Esophagus squamous epithelium (tissue), 5 donors: Measurements from ENCODE around the gene PDE9A. TPM values are rescaled to one million over a fixed set of nuclear protein-coding genes. Genes with fewer than 3 reads are reported as not detected.
"Not testable (repeated sequence)": the region's sequence is repeated elsewhere in the genome, so short reads cannot be mapped to it uniquely, and the experiment has no call there.

Source experiments
- DNase-seq: peaks from one replicate; lab custom pipeline; 2025; lab: John Stamatoyannopoulos, UW
- H3K27ac ChIP-seq, 4 donors: fragments of 200-600 bp; sonication (generic); one replicate each; pipeline ENCODE4 v1.5.1; 2016 to 2019; ENCODE audit warnings: mild to moderate bottlenecking in 1 of 4
- H3K27me3 ChIP-seq, 4 donors: fragments of 200-600 bp; sonication (generic); 1 replicate in 3 of 4; 2 replicates in 1 of 4; pipeline versions ENCODE4 v1.5.1 to v1.6.0; 2017 to 2021; ENCODE audit warnings: antibody characterized with exemption in 1 of 4
- H3K36me3 ChIP-seq, 3 donors: fragments of 200-600 bp; sonication (generic); one replicate each; pipeline ENCODE4 v1.5.1; 2016 to 2019
- H3K4me1 ChIP-seq, 3 donors: fragments of 200-600 bp; sonication (generic); one replicate each; pipeline ENCODE4 v1.5.1; 2017 to 2019
- H3K4me3 ChIP-seq, 4 donors: fragments of 200-600 bp; sonication (generic); 1 replicate in 3 of 4; 2 replicates in 1 of 4; pipeline ENCODE4 v1.5.1; 2016 to 2019; ENCODE audit warnings: mild to moderate bottlenecking in 2 of 4, moderate library complexity in 1 of 4
- H3K9me3 ChIP-seq, 3 donors: fragments of 200-600 bp; sonication (generic); one replicate each; pipeline ENCODE4 v1.5.1; 2016 to 2019
- POLR2A ChIP-seq, 4 donors: fragments of 450-650 bp; IDR thresholded peaks; one replicate each; pipeline ENCODE4 v1.6.1; 2017; ENCODE audit warnings: antibody characterized with exemption in 4 of 4, mild to moderate bottlenecking in 4 of 4, moderate library complexity in 3 of 4
- WGBS, 2 donors: methylation state at CpG; one replicate each; pipeline ENCODE4 v1.1.5; 2018; 5-methylcytosine and 5-hydroxymethylcytosine counted together
- intact Hi-C: fragments of 100-400 bp; cut with DNase I; formaldehyde crosslinking; loops from one replicate; pipeline ENCODE4 v1.15.0; 2022
- total RNA-seq, 4 donors: library from RNA; depleted of rRNA; stranded (reverse); fragments of >200 nt; gene quantifications; one replicate each; pipeline ENCODE4 v1.1.0, GENCODE V29; 2016
- TF ChIP-seq, protein P1 (sequence below), 6 experiments: fragments of 450-650 bp in 4 of 6; fragments of 200-600 bp in 2 of 6; sonication (generic) in 2 of 6; IDR thresholded peaks; one replicate each; pipeline ENCODE4 v1.5.1; 2016 to 2019; ENCODE audit warnings: antibody characterized with exemption in 6 of 6, mild to moderate bottlenecking in 4 of 6, moderate library complexity in 4 of 6
- donor health status: DM: yes; HTN: yes; CAD: no.

Gene PDE9A
- total RNA-seq, 4 donors from 2014 or later = 0.61 to 2.9 (median 1.8) TPM

DNA sequence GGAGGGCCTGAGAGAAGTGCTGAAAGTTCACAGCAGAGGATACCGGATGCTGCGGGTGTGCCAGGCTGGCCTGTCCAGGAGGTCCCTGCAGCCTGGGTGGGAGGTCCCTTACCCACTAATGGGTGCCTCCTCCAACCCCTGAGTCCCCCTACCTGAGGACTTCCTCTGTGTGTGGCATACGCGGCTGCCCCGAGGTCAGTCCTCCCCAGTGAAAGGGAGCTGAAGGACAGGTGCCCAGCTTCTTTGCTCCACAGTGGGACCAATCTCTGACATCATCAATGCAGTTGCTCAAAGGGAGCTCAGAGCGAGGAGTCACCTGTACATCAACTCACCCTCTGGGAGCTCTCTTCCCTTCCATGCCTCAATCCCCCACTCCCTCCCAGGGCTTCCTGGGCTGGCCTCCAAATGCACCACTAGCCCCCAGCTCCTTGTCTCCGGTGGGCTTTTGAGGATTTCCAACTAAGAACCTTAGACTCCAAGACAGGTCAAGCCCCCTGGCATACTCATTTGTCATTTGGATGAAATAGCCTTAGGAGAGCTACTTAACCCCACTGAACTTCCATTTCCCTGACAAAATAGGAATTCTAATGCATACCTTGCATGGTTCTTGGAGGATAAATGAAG is 53.9 kb downstream of the PDE9A start:
- Histone ChIP-seq H3K36me3 (no peaks in the 10 kb centered on the region), H3K27me3 (no peaks in the 10 kb centered on the region), H3K4me3 (no peak overlapping the region), H3K9me3 (no peaks in the 10 kb centered on the region), H3K4me1 (no peaks in the 10 kb centered on the region), H3K27ac (no peak overlapping the region)
- no peak for DNase-seq
- TF ChIP-seq, protein P1, sequence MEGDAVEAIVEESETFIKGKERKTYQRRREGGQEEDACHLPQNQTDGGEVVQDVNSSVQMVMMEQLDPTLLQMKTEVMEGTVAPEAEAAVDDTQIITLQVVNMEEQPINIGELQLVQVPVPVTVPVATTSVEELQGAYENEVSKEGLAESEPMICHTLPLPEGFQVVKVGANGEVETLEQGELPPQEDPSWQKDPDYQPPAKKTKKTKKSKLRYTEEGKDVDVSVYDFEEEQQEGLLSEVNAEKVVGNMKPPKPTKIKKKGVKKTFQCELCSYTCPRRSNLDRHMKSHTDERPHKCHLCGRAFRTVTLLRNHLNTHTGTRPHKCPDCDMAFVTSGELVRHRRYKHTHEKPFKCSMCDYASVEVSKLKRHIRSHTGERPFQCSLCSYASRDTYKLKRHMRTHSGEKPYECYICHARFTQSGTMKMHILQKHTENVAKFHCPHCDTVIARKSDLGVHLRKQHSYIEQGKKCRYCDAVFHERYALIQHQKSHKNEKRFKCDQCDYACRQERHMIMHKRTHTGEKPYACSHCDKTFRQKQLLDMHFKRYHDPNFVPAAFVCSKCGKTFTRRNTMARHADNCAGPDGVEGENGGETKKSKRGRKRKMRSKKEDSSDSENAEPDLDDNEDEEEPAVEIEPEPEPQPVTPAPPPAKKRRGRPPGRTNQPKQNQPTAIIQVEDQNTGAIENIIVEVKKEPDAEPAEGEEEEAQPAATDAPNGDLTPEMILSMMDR (IDR thresholded peaks at IDR 0.05) = no peak
- TF ChIP-seq POLR2A (IDR thresholded peaks at IDR 0.05) = no peak
- intact Hi-C loops = no loop called here
- WGBS, 2 donors = 87 to 94% methylated on average over 7 of the region's 7 CpGs

DNA sequence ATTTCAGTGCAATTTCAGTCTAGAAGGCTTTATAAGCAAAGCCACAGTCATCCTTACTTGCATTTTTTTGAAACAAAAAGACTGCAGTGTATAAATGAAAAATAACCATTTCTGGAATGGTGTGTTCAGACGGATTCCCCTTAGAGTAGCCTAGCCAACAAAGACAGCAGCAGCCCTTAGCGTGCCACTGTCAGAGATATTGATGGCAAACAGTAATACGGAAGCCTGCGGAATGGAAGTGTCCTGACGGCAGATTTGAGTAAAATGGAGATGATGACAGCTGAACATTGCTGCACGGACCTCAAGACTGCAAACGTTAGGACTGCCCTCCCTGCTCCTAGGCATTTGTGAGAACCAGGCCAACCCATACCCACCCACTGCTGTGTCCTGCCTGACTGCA is 54.7 kb downstream of the PDE9A start:
- no peaks in the 10 kb centered on the region for H3K27me3 ChIP-seq
- DNase-seq = no peak
- TF ChIP-seq POLR2A (IDR thresholded peaks at IDR 0.05) = no peak
- no peaks in the 10 kb centered on the region for H3K36me3 ChIP-seq
- H3K27ac ChIP-seq = no peak overlapping the region
- intact Hi-C loops = no loop called here
- H3K9me3 ChIP-seq = no peaks in the 10 kb centered on the region
- H3K4me1 ChIP-seq = no peaks in the 10 kb centered on the region
- WGBS, 2 donors = 89 to 90% methylated on average over 7 of the region's 7 CpGs
- no peak overlapping the region for H3K4me3 ChIP-seq

DNA sequence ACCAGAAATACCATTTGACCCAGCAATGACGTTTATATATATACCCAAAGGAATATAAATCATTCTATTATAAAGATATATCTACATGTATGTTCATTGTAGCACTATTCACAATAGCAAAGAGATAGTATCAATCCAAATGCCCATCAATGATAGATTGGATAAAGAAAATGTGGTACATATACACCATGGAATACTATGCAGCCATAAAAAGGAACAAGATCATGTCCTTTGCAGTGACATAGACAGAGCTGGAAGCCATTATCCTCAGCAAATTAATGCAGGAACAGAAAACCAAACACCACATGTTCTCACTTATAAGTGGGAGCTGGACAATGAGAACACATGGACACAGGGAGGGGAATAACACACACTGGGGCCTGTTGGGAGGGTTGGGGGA is 55.5 kb downstream of the PDE9A start:
- H3K4me1 ChIP-seq, H3K27ac ChIP-seq, H3K4me3 ChIP-seq, H3K9me3 ChIP-seq, H3K36me3 ChIP-seq, H3K27me3 ChIP-seq, intact Hi-C loops, DNase-seq: not testable (repeated sequence)
- WGBS, 2 donors = 73 to 89% methylated on average over 1 of the region's 1 CpG

DNA sequence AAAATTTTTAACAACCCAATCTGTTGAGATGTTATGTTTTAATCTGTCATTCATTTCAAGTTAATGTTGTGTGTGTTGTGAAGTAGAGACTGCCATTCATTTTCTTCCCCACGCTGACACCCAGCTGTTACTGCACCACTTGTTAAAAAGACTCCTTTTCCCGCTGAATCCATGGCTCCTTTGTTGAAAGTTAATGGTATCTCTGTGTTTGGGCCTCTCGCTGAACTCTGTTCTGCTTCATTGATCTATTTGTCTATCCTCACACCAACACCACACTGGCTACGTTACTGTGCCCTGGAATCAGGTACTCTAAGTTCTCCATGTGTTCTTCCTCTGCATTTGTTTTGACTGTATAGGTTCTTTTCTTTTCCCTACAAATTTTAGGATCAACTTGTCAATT is 58.2 kb downstream of the PDE9A start:
- WGBS, 2 donors = 83 to 86% methylated on average over 4 of the region's 4 CpGs
- TF ChIP-seq POLR2A (IDR thresholded peaks at IDR 0.05) = no peak
- TF ChIP-seq, protein P1 (IDR thresholded peaks at IDR 0.05) = no peak
- H3K4me1 ChIP-seq = no peaks in the 10 kb centered on the region
- no peaks in the 10 kb centered on the region for H3K36me3 ChIP-seq
- no peaks in the 10 kb centered on the region for H3K27me3 ChIP-seq
- no peak overlapping the region for H3K27ac ChIP-seq
- intact Hi-C loops = no loop called here
- no peaks in the 10 kb centered on the region for H3K9me3 ChIP-seq
- no peak for DNase-seq
- H3K4me3 ChIP-seq = no peak overlapping the region

DNA sequence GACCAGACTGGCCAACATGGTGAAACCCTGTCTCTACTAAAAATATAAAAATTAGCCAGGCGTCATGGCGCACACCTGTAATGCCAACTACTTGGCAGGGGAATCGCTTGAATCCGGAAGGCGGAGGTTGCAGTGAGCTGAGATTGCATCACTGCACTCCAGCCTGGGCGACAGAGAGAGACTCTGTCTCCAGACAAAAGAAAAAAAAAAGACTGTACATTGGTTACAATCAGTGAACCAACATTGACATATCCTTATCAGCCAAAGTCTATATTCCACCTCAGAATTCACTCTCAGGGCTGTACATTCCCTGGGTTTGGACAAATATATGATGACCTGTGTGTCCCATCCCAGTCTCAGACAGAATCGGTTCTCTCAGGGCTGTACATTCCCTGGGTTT is 62.0 kb downstream of the PDE9A start:
- H3K4me1 ChIP-seq, DNase-seq, H3K9me3 ChIP-seq, H3K27ac ChIP-seq, H3K4me3 ChIP-seq, intact Hi-C loops, H3K27me3 ChIP-seq, H3K36me3 ChIP-seq: not testable (repeated sequence)
- WGBS, 2 donors = 82 to 92% methylated on average over 4 to 7 of the region's 7 CpGs

DNA sequence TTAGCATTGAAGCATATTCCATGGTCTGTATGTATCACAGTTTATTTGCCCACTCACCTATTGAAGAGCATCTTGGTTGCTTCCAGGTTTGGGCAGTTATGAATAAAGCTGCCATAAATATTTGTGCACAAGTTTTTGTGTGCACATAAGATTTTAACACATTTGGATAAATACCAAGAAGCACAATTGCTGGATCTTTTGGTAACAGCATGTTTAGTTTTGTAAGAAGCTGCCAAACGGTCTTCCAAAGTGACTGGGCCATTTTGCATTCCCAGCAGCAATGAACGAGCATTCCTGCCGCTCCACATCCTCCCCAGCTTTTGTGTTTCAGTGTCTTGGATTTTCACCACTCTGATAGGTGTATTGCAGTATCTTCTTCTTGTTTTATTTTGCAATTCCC is 62.7 kb downstream of the PDE9A start:
- intact Hi-C loops = no loop called here
- H3K27me3 ChIP-seq = no peaks in the 10 kb centered on the region
- H3K4me1 ChIP-seq = peaks cover 0 to 4% (median 0%) of the 10 kb centered on the region in 3 donors
- WGBS, 2 donors = 82 to 83% methylated on average over 3 of the region's 3 CpGs
- DNase-seq = no peak
- TF ChIP-seq, protein P1 (IDR thresholded peaks at IDR 0.05) = no peak
- no peak for TF ChIP-seq POLR2A (IDR thresholded peaks at IDR 0.05)
- no peak overlapping the region for H3K4me3 ChIP-seq
- H3K36me3 ChIP-seq = no peaks in the 10 kb centered on the region
- H3K9me3 ChIP-seq = no peaks in the 10 kb centered on the region
- no peak overlapping the region for H3K27ac ChIP-seq

DNA sequence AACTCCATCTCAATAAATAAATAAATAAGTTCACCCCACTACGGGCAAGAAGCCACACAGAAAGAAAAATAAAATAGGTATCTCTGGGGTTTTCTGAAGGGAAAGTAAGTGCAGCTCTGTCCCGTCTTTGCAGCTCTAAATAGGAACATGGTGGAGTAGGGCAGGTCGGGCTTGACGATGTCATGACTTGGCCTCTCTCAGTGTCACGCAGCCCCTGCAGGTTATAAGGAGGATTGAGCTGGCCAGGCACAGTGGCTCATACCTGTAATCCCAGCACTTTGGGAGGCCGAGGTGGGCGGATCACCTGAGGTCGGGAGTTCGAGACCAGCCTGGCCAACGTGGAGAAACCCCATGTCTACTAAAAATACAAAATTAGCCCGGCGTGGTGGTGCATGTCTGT is 67.1 kb downstream of the PDE9A start:
- H3K4me3 ChIP-seq, intact Hi-C loops, DNase-seq, H3K9me3 ChIP-seq, H3K36me3 ChIP-seq, H3K27ac ChIP-seq, H3K27me3 ChIP-seq: not testable (repeated sequence)
- 79 to 86% methylated on average over 4 to 12 of the region's 12 CpGs for WGBS, 2 donors
- H3K4me1 ChIP-seq = peaks cover 0 to 36% (median 0%) of the 10 kb centered on the region in 3 donors
